ENCODE measurements around the gene CYBA. TPM values are rescaled to one million over a fixed set of nuclear protein-coding genes. Genes with fewer than 3 reads are reported as not detected.

The CYBA gene
- total RNA-seq (2014; rRNA removed; shearing (Covaris generic)) = 274 and 319 TPM in 2 replicates

GRCh38 chr16:88650749-88651275 lies at the start of gene CYBA:
TSS of gene CYBA (minus strand) at chr16:88651053. CDS start at chr16:88651013, 40 bp downstream.

GRCh38 chr16:88686439-88687253 lies 35.8 kb upstream of the CYBA start, which contains the start of gene SNAI3:
TSS of gene SNAI3 (minus strand) at chr16:88686507. CDS start at chr16:88686406, 101 bp downstream.

GRCh38 chr16:88662843-88663606 lies 12.2 kb upstream of the CYBA start, which contains the start of gene MVD:
TSS of gene MVD (minus strand) at chr16:88663091. CDS start at chr16:88663080, 11 bp downstream.

GRCh38 chr16:88638323-88639230 lies 12.3 kb downstream of the CYBA start, which contains the start of gene IL17C:
TSS of gene IL17C (plus strand) at chr16:88638572. CDS start at chr16:88638642, 70 bp downstream.

Other genes with a start within 250 kb of the CYBA start
- 0.60 and 1.2 TPM in 2 replicates for gene ZFPM1, start 197.8 kb downstream of the CYBA start, total RNA-seq (2014; rRNA removed; shearing (Covaris generic))
- gene ZC3H18, start 80.7 kb downstream of the CYBA start, total RNA-seq (2014; rRNA removed; shearing (Covaris generic)) = 25.3 and 27.4 TPM in 2 replicates
- 0.15 TPM in 1 of 2 replicates, not detected in the other for gene IL17C, start 12.5 kb downstream of the CYBA start, total RNA-seq (2014; rRNA removed; shearing (Covaris generic))
- 14.1 and 17.1 TPM in 2 replicates for gene MVD, start 12.0 kb upstream of the CYBA start, total RNA-seq (2014; rRNA removed; shearing (Covaris generic))
- gene SNAI3, start 35.5 kb upstream of the CYBA start, total RNA-seq (2014; rRNA removed; shearing (Covaris generic)) = 0.16 TPM in 1 of 2 replicates, not detected in the other
- gene RNF166, start 55.4 kb upstream of the CYBA start, total RNA-seq (2014; rRNA removed; shearing (Covaris generic)) = 28.6 and 36.2 TPM in 2 replicates
- gene CTU2, start 55.5 kb upstream of the CYBA start, total RNA-seq (2014; rRNA removed; shearing (Covaris generic)) = 27.1 and 35.6 TPM in 2 replicates
- 172 and 177 TPM in 2 replicates for gene PIEZO1, start 134.2 kb upstream of the CYBA start, total RNA-seq (2014; rRNA removed; shearing (Covaris generic))
- 68.2 and 88.4 TPM in 2 replicates for gene CDT1, start 152.7 kb upstream of the CYBA start, total RNA-seq (2014; rRNA removed; shearing (Covaris generic))
- 235 and 258 TPM in 2 replicates for gene APRT, start 160.9 kb upstream of the CYBA start, total RNA-seq (2014; rRNA removed; shearing (Covaris generic))
- 6.6 and 7.9 TPM in 2 replicates for gene GALNS, start 205.9 kb upstream of the CYBA start, total RNA-seq (2014; rRNA removed; shearing (Covaris generic))
- 49.9 and 51.0 TPM in 2 replicates for gene TRAPPC2L, start 206.1 kb upstream of the CYBA start, total RNA-seq (2014; rRNA removed; shearing (Covaris generic))
- not detected in 2 replicates for gene PABPN1L, start 215.6 kb upstream of the CYBA start, total RNA-seq (2014; rRNA removed; shearing (Covaris generic))